IPS-NIHi7 (cell line): ENCODE data around the gene CHN2.

ENCODE experiments used
- DNase-seq: peaks from one replicate; pipeline ENCODE4 v3.0.0; 2012; ENCODE audit warnings: mixed read lengths; ENCODE audit errors: extremely low spot score

Gene CHN2

GRCh38 chr7:29394321-29394720 is 199.7 kb downstream of the CHN2 start:
- no peak for DNase-seq

GRCh38 chr7:29396563-29396962 is 202.0 kb downstream of the CHN2 start:
- DNase-seq: no peak

GRCh38 chr7:29397398-29397797 is 202.8 kb downstream of the CHN2 start:
- DNase-seq: no peak

GRCh38 chr7:29398011-29398410 is 203.4 kb downstream of the CHN2 start:
- no peak for DNase-seq

- DNase-seq: no peak
Measured at GRCh38 chr7:29400437-29400836, 205.9 kb downstream of the CHN2 start.

GRCh38 chr7:29401769-29402168 is 207.2 kb downstream of the CHN2 start:
- no peak for DNase-seq

- DNase-seq: no peak
Measured at GRCh38 chr7:29405891-29406290, 211.3 kb downstream of the CHN2 start.

GRCh38 chr7:29406366-29406765 is 211.8 kb downstream of the CHN2 start:
- no peak for DNase-seq

GRCh38 chr7:29408841-29409243 is 214.3 kb downstream of the CHN2 start:
- DNase-seq: peak; percentile 80

GRCh38 chr7:29410996-29411395 is 216.4 kb downstream of the CHN2 start:
- no peak for DNase-seq

- DNase-seq: no peak
Measured at GRCh38 chr7:29412912-29413311, 218.3 kb downstream of the CHN2 start.

GRCh38 chr7:29413626-29414136 is 219.1 kb downstream of the CHN2 start:
- DNase-seq: no peak

GRCh38 chr7:29414216-29414615 is 219.6 kb downstream of the CHN2 start:
- no peak for DNase-seq

- DNase-seq: no peak
Measured at GRCh38 chr7:29415215-29415614, 220.6 kb downstream of the CHN2 start.

- DNase-seq: no peak
Measured at GRCh38 chr7:29416276-29416937, 221.8 kb downstream of the CHN2 start.

- DNase-seq: no peak
Measured at GRCh38 chr7:29416938-29417305, 222.3 kb downstream of the CHN2 start.

- no peak for DNase-seq
Measured at GRCh38 chr7:29418056-29418455, 223.5 kb downstream of the CHN2 start.

GRCh38 chr7:29418651-29419050 is 224.1 kb downstream of the CHN2 start:
- no peak for DNase-seq

GRCh38 chr7:29420011-29420410 is 225.4 kb downstream of the CHN2 start:
- no peak for DNase-seq

- no peak for DNase-seq
Measured at GRCh38 chr7:29421010-29421956, 226.7 kb downstream of the CHN2 start.

- DNase-seq: no peak
Measured at GRCh38 chr7:29422829-29423228, 228.3 kb downstream of the CHN2 start.

- no peak for DNase-seq
Measured at GRCh38 chr7:29424295-29424983, 229.9 kb downstream of the CHN2 start.
